GM18507 (cell line): ENCODE measurements around the gene HEATR3.

Experiments
- DNase-seq: peaks from one replicate; pipeline ENCODE4 v3.0.0; 2011; ENCODE audit warnings: low read depth; ENCODE audit not compliant: insufficient read length; ENCODE audit errors: extremely low spot score
- FAIRE-seq: peaks from 2 replicates; lab custom pipeline; 2011; peaks lifted over from hg19 to GRCh38; lab: Jason Lieb, UNC

HEATR3 gene, protein sequence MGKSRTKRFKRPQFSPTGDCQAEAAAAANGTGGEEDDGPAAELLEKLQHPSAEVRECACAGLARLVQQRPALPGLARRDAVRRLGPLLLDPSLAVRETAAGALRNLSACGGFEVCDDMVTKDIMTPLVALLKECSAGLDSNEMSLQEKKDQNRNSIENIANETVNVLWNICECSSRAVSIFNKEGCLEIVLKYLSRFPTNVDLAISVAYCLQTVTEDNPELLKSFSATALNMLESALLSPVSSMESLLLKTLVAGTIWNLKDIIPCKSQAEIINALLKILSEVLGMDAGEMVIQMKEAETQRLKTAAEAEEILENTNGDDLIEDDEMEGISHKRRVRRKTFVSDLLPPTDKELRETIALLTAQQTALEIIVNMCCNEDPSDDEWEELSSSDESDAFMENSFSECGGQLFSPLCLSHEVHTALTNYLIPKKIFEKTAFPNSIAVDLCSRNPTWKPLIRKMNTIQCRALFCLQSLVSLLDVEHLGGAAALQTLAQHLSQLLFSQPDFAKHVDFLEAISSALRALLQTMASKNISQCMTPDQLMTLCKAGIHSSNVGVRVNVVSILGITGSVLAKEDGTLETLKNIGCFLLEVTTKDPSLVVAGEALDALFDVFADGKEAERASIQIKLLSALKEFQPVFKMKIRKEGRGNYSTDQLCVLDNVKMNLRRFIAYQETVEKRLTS

DNA sequence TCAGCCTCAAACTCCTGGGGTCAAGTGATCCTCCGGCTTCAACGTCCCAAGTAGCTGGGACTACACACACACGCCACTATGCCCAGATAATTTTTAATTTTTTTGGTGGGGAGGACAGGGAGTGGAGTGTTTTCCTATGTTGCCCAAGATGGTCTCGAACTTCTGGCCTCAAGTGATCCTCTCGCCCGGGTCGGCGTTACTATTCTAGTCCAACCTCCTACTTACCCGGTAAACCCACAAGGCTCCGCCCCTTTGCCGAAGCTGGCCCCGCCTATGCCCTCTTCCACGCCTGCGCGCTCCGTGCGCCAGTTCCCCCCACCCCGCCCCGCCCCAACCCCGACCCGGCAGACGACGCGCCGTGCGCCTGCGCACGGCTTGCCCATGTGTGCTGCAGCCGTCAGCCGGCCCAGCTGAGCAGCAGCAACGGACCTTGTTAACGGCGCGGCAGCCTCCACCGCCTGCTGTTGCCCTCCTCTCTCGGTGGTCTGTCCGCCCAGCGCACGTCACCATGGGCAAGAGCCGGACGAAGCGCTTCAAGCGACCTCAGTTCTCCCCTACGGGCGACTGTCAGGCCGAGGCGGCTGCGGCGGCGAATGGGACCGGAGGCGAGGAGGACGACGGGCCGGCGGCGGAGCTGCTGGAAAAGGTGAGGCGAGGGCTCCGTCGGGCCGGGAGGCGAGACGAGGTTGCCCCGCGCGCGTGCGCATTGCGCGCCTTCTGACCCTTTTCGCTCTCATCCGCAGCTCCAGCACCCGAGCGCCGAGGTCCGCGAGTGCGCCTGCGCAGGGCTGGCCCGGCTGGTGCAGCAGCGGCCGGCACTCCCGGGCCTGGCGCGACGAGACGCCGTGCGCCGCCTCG lies at the start of gene HEATR3:
Gene HEATR3 (plus strand): TSS at position 347 of the 858 bp plus-strand sequence. CDS start 162 bp downstream, at position 509.
- DNase-seq (peak; percentile 90), FAIRE-seq (peak; percentile 78)

DNA sequence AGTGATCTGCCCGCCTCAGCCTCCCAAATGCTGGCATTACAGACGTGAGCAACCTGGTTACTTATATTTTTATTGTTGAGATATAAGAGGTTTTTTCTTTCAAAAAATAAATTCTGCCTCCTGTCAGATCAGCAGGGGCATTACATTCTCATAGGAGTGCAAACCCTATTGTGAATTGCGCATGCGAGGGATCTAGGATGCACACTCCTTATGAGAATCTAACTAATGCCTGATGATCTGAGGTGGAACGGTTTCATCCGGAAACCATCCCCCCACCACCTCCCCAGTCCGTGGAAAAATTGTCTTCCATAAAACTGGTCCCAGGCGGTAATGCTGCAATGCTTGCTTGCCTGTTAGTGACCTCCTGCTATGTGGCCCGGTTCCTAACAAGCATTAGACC lies 48.2 kb upstream of the HEATR3 start:
- FAIRE-seq (no peak), DNase-seq (no peak)

DNA sequence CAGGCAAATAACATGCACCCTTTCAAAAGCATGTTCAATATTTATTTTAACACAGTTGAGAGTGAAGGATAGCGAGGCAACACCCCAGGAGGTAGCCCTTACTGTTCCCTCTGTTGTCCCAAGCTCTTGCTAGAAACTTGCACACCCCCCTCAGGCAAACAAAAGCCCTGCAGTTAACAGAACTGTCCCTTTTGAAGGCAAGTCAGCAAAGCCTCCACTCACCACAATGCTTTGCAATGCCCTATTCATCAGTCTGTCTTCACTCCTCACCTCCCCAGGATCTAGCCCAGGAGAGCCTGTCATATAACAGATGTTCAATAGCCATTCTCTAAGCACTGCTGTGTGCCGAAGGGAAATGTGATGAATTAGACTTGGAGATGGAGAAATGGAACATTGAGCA lies 44.2 kb upstream of the HEATR3 start:
- DNase-seq: no peak
- FAIRE-seq: no peak

DNA sequence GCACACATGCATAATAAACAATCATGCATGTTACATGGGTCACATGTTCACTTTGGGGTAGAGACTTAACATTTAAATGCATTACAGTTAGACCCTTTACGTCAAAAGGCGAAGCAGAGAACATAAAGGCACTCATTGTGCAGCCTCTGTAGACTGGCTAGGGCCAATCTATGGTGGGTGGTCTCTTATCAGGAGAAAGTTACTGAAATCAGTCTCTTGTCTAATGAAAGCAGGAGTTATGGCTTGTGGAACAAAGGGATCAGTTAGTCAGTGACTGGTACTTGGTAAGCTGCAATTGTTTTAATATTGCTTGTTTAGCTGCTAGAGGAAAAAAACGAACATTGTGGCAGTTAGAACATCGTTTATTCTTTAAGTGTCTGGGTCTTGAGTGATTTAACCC lies 42.1 kb upstream of the HEATR3 start:
- no peak for DNase-seq
- no peak for FAIRE-seq

DNA sequence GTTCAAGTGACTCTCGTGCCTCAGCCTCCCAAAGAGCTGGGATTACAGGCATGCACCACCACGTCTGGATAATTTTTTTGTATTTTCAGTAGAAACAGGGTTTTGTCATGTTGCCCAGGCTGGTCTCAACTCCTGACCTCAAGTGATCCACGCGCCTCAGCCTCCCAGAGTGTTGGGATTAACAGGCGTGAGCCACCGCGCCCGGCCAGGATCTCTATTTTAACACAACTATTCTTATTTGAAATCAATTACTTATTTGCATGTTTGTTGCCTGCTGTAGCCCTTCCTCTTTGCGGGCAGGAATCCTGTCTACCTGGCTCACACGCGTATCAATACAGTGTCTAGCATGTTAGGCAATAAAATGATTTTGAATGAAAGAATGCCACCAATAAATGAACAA lies 41.6 kb upstream of the HEATR3 start:
- DNase-seq (no peak), FAIRE-seq (no peak)

DNA sequence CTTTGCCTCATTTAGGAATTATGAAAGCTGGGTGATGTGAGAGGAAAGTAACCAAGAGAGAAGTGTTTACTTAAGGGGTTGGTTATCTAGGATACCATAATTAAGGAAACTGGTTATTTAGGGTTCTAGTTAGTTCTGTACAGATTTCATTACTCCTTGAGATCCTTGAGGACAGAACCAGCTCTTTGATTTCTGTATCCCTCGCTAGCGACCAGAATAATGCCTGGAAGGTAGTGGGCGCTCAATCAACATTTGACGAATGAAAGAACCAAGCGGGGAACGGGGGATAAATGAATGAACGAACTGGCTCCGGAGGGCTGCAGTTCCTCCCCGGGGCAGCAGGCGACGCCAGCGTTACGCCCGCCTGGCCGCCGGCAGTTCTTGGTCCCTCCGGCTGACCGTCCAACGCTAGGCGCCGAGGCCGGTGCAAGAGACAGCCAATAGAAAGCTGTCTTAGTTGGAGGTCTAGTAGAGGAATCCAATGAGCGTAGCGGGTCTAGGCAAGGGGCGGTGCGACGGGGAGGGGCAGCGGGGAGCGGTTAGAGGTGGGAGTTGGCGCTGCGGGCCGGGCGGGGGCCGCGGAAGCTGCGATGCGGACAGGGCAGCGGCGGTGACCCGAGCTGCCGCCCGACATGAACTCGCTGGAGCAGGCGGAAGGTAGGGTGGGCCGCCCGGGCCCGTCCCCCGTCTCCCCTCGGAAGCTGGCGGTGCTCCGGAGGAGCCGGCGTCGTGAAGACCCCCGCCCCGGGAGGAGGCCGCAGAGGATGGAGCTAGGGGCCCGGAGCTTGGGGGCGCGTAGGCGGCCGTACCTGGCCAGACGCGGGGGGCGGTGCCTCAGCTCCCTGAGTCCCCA lies 40.9 kb upstream of the HEATR3 start, which contains the start of gene CNEP1R1:
Gene CNEP1R1 (plus strand): TSS at position 542 of the 853 bp plus-strand sequence. CDS start 91 bp downstream, at position 633.
- peak; percentile 97 for FAIRE-seq
- DNase-seq: peak; percentile 96

DNA sequence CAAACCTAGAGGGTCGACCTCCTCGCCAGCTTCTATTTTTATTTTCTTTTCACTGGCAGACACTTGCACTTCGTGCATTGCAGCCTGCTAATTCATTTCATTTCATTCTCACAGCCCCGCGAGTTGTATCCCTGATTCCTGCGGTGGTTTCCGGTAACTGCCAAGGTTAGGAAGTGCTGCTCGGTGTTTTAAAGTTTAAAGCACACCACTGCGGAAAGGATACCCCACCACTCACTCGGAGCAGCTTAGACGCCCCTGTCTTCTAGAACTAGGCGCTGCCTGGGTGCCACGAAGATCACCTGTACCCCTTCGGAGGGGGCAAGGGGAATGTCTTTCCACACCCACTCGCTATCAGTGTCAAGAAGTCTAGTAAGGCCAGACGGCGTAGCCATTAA lies 40.2 kb upstream of the HEATR3 start:
- DNase-seq (no peak), FAIRE-seq (no peak)

DNA sequence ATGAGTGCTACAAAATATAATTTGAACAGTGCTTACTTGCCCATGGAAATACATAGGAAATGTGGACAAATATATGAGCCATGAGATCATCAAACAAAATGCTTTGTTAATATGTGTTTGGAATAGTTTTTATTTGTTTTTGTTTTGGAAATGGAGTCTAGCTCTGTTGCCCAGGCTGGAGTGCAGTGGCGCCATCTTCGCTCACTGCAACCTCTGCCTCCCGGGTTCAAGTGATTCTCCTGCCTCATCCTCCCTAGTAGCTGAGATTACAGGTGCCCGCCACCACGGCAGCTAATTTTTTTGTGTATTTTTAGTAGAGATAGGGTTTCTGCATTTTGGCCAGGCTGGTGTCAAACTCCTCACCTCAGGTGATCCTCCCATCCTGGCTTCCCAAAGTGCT lies 37.9 kb upstream of the HEATR3 start:
- no peak for FAIRE-seq
- DNase-seq: no peak

DNA sequence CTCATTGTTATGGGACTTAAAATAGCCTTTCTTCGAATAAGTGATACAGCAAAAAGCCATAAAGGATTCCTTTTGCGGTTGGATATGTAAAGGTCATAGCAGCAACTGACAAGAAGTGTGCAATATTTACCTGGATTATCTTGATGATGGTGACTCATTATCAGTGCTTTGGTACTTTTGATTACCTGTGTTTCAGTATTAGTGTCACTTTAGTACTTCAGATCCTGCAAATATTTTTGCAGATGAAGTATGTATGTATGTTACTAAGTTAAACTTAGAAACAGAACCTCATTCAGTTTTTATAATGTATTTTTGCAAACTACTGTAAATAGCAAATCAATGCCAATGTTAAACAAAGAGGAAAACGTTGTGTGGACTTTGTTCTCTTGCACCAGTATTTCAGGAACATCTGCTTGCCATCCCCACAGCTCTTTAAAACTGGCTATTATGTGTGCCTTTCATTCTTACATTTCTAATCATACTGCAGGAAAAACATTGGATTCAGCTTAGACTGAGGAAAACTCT lies 30.2 kb upstream of the HEATR3 start:
- FAIRE-seq (no peak), DNase-seq (no peak)

DNA sequence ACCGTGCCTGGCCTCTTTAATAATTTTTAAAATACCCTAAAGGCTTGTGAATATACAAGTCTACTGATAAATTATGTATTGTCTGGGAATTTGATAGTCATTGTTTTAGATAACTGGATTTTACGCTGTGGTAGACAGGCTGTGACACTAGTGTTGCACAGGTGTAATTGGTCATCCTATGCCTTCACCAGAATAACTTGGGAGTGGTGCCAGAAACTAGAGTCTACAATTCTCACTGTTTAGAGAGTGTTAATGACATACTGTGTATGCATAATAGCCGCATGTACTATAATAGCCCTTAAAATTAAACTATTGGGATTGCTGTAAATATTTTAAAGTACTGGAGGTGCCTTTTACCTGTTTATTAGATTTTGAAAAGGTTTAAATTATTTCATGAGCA lies 29.3 kb upstream of the HEATR3 start:
- DNase-seq (no peak), FAIRE-seq (no peak)

DNA sequence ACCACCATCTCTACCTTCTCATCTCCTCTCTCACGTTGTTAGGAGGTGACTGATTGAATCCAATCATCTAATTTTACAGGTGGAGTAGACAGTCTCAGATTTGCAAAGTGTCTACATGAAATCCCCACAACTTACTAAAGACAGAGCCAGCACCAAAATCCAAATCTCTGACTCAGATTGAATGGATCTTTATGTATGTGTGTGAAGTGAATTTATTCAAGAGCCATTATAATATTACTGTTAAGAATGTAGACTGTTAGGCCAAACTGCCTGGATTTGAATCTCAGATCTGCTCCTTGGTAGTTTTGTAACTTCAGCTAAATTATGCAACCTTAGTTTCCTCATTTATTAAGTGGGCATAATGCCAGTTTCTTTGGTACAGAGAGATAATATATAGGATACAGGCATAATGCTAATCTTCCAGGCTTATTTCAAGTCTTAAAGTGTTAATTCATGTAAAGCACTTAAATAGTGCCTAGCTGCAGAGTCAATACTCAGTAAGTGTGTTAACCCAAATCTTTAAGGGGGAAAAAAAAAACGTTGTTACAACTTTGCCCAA lies 28.0 kb upstream of the HEATR3 start:
- no peak for FAIRE-seq
- DNase-seq: no peak

DNA sequence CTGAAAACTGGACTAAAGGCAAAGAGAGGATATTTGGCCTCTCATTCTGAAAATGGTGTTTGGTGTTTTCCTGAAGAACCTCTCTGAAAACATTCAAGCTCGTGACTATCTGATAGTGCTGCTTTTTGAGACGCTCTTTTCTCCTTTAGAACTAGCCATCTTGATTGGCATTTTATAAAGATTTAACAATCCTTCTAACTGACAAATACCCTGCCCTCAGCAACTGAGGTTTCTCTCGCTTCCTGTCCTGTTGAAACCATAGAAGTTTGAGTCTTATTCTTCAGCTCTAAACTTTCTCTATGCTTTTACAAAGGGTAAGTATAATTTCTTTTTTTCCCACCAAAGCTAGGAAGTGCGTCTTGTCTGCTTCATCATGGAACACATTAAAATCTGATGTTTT lies 27.5 kb upstream of the HEATR3 start:
- DNase-seq (no peak), FAIRE-seq (no peak)

DNA sequence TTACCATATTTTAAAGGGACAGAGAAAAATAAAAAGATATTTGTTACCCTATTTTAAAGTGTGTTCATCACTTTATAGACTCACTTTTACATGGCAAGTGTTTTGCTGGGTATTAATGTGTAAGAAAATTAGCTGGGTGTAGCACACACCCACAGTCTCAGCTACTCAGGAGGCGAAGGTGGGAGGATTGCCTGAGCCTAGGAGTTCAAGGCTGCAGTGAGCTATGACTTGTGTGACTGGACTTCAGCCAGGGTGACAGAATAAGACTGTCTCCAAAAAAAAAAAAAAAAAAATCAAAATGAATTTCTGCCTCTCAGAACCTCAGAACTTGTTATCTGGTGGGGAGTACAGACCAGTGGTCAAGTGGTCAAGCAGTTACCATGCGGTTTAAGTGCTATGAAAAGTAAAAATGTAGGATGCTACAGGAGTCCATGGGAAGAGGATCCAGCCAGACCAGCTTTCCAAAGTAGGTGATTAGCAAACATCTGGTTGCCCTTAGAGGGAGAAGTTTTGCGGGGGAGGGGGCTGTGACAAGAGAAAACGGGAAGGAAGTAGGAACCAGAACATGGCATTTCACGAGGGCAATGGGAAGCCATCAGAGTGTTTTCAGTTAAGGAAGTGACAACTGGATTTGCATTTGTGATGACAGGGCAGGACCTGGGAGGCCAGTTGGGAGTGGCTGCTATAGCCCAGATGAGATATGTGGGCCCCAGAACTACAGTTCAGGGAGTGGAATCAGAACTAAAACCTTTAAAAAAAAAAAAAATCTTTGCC lies 26.8 kb upstream of the HEATR3 start:
- DNase-seq (no peak), FAIRE-seq (no peak)

DNA sequence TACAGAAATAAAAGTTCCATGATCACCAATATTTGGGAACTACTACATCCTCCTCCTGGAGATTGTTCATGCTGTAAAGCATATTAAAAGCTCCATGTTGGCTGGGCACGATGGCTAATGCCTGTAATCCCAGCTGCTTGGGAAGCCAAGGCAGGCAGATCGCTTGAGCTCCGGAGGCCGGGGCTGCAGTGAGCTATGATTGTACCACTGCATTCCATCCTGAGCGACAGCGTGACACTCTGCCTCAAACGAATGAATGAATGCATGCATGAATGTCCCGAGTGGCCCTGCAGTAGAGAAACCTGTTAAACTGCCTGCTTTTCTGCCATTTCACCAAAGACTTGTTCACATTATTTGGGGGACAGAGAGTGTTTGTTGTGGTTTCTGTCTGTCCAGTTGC lies 25.8 kb upstream of the HEATR3 start:
- DNase-seq: no peak
- FAIRE-seq: no peak

DNA sequence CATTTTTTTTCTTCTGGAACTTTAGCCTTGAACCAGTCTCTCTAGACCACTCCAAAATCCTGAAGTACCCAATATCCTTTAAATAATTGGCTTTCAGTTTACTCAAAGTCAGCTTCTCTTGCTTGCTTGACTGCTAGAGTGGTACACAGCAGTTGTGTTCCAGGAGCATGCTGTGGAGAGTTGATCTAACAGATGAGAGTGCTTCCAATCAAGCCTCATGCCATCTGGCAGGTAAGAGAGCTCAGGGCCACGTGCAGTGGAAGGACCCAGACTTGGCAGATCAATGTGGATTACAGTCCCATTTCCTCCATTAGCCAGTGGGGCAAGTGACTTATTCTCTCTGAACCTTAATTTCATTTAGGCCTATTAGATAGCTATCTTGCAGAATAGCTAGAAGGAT lies 25.1 kb upstream of the HEATR3 start:
- DNase-seq (no peak), FAIRE-seq (no peak)

DNA sequence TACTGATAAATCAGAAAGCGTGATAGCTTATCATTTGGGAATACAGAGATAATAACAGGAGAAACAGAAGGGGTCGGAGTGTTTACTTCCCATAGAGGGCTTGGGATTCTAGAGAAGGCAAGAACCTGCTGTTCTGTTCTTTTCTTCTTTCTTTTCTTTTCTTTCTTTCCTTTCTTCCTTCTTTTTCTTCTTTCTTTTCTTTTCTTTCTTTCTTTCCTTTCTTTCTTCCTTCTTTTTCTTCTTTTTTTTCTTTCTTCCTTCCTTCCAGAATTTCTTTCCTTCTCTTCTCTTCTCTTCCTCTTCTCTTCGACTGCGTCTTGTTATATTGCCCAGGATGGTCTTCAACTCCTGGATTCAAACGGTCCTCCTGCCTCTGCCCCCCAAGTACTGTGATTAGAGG lies 22.4 kb upstream of the HEATR3 start:
- no peak for FAIRE-seq
- DNase-seq: no peak

DNA sequence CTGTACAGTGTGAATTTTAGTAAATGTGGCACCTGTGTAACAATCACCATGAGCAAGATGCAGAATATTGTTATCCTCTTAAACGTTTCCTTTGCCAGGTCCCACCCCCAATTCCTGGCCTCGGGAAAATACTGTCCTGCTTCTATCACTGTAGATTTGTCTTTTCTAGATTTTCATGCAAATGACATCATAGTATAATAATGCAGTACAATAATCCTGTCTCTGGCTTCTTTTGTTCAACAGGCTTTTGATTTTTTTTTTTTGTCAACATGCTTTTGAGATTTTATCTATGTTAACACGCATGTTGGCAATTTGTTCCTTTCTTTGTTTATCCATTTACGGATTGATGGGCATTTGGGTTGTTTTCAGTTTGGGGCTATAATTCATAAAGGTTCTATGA lies 20.4 kb upstream of the HEATR3 start:
- DNase-seq (no peak), FAIRE-seq (no peak)

DNA sequence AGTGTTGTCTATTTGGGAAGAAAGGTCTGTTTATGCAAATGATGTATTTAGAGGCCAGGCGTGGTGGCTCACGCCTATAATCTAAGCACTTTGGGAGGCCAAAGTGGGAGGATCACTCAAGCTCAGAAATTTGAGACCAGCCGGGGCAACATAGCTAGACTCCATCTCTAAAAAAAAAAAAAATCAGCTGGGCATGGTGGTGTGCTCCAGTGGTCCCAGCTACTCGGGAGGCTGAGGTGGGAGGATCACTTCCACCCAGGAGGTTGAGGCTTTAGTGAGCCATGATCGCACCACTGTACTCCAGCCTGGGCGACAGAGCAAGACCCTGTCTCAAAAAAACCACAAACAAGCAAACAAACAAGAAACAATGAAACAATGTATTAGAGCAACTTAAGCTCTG lies 18.9 kb upstream of the HEATR3 start:
- FAIRE-seq (no peak), DNase-seq (no peak)
